ENCODE measurements around the gene DDR2.
A peak's percentile ranks its signal among the peaks of the same experiment; 100 is the strongest.
"Not testable (repeated sequence)": the region's sequence is repeated elsewhere in the genome, so short reads cannot be mapped to it uniquely, and the experiment has no call there.

Gene DDR2

DNA sequence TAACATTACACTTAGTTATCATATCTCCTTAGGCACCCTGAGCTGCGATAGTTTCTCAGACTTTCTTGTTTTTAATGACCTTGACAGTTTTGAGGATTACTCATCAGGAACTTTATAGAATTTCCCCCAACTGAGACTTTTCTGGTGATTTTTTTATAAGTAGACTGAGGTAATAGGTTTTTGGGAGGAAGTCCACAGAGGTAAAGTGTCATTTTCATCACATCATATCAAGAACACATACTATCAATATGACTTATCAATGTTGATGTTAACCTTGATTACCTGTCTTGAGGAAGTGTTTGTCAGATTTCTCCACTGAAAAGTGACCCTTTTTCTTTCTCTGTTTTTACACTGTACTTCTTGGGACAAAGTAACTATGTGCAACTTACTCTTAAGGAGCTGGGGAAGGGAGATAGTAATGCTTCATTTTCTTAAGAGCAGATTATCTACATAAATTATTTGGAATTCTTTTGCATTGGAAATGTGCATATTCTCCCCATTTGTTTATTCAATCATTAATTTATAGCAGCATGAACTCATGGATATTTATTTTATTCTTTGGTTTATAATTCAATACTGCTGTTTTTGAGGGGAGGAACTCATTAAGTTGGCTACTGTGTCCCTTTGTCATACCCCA, 85.4 kb downstream of the DDR2 start:
- no peak for DNase-seq (ENCODE audit: low read depth in 4 of 4, low spot score in 1 of 4)

- no peak for DNase-seq (ENCODE audit: low read depth in 4 of 4, low spot score in 1 of 4)
Measured at GRCh38 chr1:162719678-162720077, 87.4 kb downstream of the DDR2 start.

- DNase-seq (ENCODE audit: low read depth in 4 of 4, low spot score in 1 of 4), result no peak
Measured at GRCh38 chr1:162720996-162721395, 88.7 kb downstream of the DDR2 start.

- DNase-seq (ENCODE audit: low read depth in 4 of 4, low spot score in 1 of 4), result no peak
Measured at GRCh38 chr1:162721471-162721870, 89.2 kb downstream of the DDR2 start.

DNA sequence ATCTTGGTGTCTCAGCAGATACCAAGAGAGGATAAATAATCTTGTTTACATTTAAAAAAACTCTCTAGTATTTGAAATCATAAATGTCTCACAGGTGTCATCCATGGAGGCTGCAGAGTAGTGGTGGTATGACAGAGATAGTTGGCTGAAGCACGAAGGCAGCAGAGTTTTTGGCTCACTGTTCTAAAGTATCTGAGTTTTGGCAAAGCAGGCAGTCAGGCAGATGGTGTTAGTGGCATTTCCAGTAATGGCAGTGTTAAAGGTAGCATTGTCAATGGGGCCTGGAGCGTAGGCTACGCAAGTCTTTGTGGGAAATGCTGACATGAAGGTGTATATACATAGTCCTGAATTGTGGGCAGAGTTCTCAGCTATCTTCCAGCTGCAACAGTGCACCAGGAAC, 89.8 kb downstream of the DDR2 start:
- no peak for DNase-seq (ENCODE audit: low read depth in 4 of 4, low spot score in 1 of 4)

DNA sequence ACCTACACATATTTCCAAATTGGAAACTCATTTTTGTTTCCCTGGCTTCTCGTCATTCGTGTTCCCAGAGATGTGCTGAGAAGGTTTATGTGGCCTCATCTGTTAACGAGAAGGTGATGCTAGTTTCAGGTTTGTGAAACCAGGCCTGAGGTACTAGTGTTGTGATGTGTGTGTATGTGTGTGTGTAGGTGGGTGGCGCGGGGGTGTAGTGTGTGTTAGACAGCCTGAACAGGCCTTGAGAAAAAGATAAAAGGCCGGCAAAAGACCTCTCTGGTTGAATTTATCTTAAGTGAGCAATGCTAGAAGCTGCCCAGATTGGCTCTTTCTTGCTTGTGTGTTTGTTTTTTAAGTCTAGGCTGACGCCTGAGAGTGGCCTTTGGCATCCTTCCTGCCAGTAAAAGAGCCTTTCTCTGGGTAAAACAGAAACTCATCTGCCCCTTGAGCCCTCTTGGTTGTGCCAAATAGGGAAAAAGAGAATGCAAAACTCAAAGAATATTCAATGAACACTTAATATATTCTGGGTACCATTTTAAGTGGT, 92.4 kb downstream of the DDR2 start:
- DNase-seq (ENCODE audit: low read depth in 4 of 4, low spot score in 1 of 4), result no peak

- no peak for DNase-seq (ENCODE audit: low read depth in 4 of 4, low spot score in 1 of 4)
Measured at GRCh38 chr1:162725301-162725837, 93.1 kb downstream of the DDR2 start.

GRCh38 chr1:162726555-162726954, 94.3 kb downstream of the DDR2 start:
- DNase-seq (ENCODE audit: low read depth in 4 of 4, low spot score in 1 of 4), result peak in 1 of 4 experiments; percentile 0

DNA sequence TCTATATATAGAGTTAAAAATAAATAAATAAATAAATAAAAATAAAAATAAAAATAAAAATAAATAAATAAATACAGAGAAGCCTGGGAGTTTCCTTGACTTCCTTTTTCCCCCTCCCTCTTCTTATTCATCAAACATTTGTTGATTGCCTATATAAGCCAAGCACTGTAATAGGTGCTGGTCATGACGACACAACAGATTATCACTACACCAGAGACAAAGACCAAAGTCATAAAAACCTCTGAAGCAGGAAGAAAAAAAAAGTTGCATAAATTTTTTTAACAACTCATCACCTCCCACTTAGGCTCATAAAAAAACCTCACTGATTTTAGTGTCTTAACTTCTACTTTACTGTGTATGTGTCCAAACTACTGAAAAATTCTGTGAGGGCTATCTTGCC, 95.2 kb downstream of the DDR2 start:
- DNase-seq (ENCODE audit: low read depth in 4 of 4, low spot score in 1 of 4), result not testable (repeated sequence)

GRCh38 chr1:162728573-162728972, 96.3 kb downstream of the DDR2 start:
- no peak for DNase-seq (ENCODE audit: low read depth in 4 of 4, low spot score in 1 of 4)

DNA sequence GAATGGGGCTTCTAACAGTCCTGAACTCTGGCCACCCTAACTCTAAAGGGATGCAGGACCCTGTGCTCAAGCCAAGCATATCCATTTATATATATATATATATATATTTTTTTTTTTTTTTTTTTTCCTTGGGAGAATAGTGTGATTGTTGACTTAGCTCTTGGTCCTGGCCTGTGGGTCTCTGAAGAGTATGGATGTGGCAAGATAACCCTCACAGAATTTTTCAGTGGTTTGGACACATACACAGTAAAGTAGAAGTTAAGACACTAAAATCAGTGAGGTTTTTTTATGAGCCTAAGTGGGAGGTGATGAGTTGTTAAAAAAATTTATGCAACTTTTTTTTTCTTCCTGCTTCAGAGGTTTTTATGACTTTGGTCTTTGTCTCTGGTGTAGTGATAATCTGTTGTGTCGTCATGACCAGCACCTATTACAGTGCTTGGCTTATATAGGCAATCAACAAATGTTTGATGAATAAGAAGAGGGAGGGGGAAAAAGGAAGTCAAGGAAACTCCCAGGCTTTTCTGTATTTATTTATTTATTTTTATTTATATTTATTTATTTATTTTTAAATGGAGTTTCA, 97.0 kb downstream of the DDR2 start:
- not testable (repeated sequence) for DNase-seq (ENCODE audit: low read depth in 4 of 4, low spot score in 1 of 4)

GRCh38 chr1:162732094-162732493, 99.8 kb downstream of the DDR2 start:
- DNase-seq (ENCODE audit: low read depth in 4 of 4, low spot score in 1 of 4), result no peak

DNA sequence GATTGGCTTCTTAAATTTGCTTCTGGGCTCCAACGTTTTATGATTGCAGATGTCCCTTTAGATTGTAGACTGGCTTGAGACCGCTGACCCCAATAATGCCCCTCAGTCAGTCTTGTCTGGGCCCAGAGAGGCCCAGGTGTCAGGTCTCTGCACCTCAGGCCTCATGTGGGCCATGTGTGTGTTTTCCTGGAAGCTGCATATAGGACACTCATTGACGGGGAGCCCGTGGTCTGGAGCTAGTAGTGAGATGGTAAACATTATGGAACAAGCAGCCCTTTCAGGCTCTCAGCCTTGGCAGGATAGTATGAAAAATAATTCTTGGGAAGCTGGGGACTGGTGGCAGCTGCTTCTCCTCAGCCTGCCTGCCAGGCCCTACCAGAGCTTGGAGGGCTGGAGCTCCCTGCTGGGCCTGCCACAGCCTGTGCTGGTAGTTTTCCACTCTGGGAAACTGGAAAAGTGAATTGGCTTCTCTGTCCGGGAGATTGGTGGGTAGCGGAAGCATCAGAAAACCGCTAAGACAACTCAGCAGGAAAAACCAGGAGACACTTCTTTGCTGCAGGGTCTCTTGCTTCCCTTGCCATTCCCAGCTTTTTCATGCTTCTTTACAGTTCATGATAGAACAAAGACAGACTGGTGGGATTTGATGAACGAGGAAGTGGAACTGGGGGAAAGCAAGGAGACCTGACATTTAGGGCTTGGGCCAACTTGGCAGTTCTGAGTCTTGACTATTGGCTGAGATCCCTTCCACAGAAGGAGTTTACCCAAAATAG, 100.5 kb downstream of the DDR2 start:
- no peak for DNase-seq (ENCODE audit: low read depth in 4 of 4, low spot score in 1 of 4)

DNA sequence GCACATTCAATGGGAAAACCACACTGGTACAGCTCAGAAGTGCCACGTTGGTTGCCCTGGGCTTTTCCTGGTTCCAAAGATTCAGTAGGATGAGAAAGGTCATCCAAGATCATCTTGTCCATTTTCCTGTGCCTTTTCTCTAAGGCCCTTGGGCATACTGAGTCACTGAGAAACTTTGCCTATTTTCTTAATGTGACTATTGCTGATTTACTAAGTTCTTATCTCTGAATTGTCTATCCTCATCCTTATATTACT, 101.0 kb downstream of the DDR2 start:
- no peak for DNase-seq (ENCODE audit: low read depth in 4 of 4, low spot score in 1 of 4)

- no peak for DNase-seq (ENCODE audit: low read depth in 4 of 4, low spot score in 1 of 4)
Measured at GRCh38 chr1:162734047-162734446, 101.8 kb downstream of the DDR2 start.

GRCh38 chr1:162736184-162736583, 103.9 kb downstream of the DDR2 start:
- DNase-seq (ENCODE audit: low read depth in 4 of 4, low spot score in 1 of 4), result no peak

DNA sequence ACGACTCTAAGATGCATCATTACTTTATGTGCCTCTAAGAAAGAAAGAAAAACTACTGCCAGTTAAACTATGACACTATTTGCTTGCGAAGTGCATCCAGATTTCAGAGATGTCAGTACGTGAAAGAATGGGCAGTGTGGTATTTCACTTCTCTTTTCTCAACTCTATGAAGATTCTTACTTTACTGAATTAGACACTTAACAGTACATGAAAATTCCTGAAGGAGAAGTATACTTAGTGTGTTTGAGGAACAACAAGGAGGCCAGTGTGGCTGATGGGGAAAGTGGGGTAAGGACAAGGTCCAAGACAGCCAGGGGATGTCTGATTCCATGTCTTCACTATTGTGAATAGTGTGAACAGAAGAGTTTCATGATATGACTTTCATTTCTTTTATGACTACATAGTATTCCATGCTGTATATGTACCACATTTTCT, 104.4 kb downstream of the DDR2 start:
- DNase-seq (ENCODE audit: low read depth in 4 of 4, low spot score in 1 of 4), result no peak

- no peak for DNase-seq (ENCODE audit: low read depth in 4 of 4, low spot score in 1 of 4)
Measured at GRCh38 chr1:162740755-162741154, 108.5 kb downstream of the DDR2 start.

- no peak for DNase-seq (ENCODE audit: low read depth in 4 of 4, low spot score in 1 of 4)
Measured at GRCh38 chr1:162741574-162741973, 109.3 kb downstream of the DDR2 start.

GRCh38 chr1:162746264-162746942, 114.1 kb downstream of the DDR2 start:
- DNase-seq (ENCODE audit: low read depth in 4 of 4, low spot score in 1 of 4), result not testable (repeated sequence)

DNA sequence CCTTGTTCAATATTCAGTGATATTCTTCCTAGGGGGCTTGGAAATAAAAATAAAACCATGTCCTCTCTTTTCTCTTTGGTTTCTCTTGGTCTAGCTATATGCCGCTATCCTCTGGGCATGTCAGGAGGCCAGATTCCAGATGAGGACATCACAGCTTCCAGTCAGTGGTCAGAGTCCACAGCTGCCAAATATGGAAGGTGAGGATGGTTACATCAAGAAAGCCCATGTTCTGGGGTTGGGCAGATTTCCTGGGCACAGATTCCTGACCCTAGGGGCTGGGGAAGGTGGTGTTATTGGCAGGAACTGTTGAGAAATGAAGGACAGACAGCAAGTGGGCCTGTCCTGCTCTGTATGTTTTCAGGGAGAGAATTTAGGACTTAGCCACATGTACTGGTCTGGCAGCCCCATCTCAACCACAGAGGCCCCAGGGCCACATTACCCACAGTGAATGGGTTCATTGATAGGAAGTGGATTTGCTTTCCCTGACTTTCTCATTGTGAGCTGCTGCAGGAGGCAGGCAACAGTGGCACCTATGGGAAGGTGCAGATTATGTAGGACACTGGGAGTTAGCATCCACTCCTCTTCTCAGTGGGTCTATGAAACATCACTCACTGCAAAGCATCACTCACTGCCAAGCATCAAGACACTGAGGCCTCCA, 120.9 kb downstream of the DDR2 start:
- DNase-seq (ENCODE audit: low read depth in 4 of 4, low spot score in 1 of 4), result no peak

All from stimulated activated CD4-positive, alpha-beta T cell treated with anti-CD3 and anti-CD28 coated beads, Interleukin-1b, Interleukin-23, amount 100 ng/mL, for 24 hours (primary cell).